ENCODE results near the gene CLIC4.

The CLIC4 gene

GRCh38 chr1:24871306-24871901 is 126.2 kb downstream of the CLIC4 start:
- Histone ChIP-seq H3K79me2 (ENCODE audit: control insufficient read depth, insufficient read depth, low read length, unreplicated experiment) (no peaks in the 10 kb centered on the region), H3K27me3 (ENCODE audit: insufficient read depth, low read length) (peaks cover 15% of the 10 kb centered on the region; the same call in 1 of the 2 replicates), H3K4me1 (ENCODE audit: control insufficient read depth, insufficient read depth, low read length, unreplicated experiment) (peaks cover 5% of the 10 kb centered on the region), H3K27ac (ENCODE audit: low read depth, low read length) (no peak overlapping the region), H3K36me3 (ENCODE audit: insufficient read depth, low read length) (no peaks in the 10 kb centered on the region), H2AFZ (ENCODE audit: low read length, unreplicated experiment) (no peak overlapping the region), H3K4me3 (ENCODE audit: low read depth, low read length) (no peak overlapping the region)

GRCh38 chr1:24872061-24872850 is 127.0 kb downstream of the CLIC4 start:
- Histone ChIP-seq H3K27me3 (ENCODE audit: insufficient read depth, low read length) (peaks cover 10% of the 10 kb centered on the region; the same call in 1 of the 2 replicates), H3K79me2 (ENCODE audit: control insufficient read depth, insufficient read depth, low read length, unreplicated experiment) (no peaks in the 10 kb centered on the region), H3K27ac (ENCODE audit: low read depth, low read length) (no peak overlapping the region), H3K36me3 (ENCODE audit: insufficient read depth, low read length) (no peaks in the 10 kb centered on the region), H3K4me3 (ENCODE audit: low read depth, low read length) (no peak overlapping the region), H2AFZ (ENCODE audit: low read length, unreplicated experiment) (no peak overlapping the region), H3K4me1 (ENCODE audit: control insufficient read depth, insufficient read depth, low read length, unreplicated experiment) (no peaks in the 10 kb centered on the region)

DNA sequence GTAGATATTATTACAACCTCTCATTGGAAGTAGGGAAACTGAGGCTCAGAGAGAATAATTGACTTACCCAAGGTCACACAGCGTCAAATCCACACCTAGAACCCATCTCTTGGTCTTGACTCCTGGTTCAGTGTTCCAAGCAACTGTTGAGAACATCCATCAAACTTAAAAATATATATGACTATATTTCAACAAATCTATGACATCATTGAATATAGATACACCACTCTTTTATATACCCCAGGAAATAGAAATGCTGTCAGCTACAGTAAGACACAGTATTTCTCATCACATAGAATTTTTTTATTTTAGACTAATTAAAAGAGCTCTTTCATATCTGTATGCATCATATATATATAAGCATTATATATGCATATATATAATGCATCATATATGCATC is 127.9 kb downstream of the CLIC4 start:
- Histone ChIP-seq H3K79me2 (ENCODE audit: control insufficient read depth, insufficient read depth, low read length, unreplicated experiment) (no peaks in the 10 kb centered on the region), H3K27me3 (ENCODE audit: insufficient read depth, low read length) (peaks cover 8% of the 10 kb centered on the region; the same call in 1 of the 2 replicates), H3K36me3 (ENCODE audit: insufficient read depth, low read length) (no peaks in the 10 kb centered on the region), H2AFZ (ENCODE audit: low read length, unreplicated experiment) (no peak overlapping the region), H3K4me1 (ENCODE audit: control insufficient read depth, insufficient read depth, low read length, unreplicated experiment) (no peaks in the 10 kb centered on the region), H3K4me3 (ENCODE audit: low read depth, low read length) (no peak overlapping the region), H3K27ac (ENCODE audit: low read depth, low read length) (no peak overlapping the region)

DNA sequence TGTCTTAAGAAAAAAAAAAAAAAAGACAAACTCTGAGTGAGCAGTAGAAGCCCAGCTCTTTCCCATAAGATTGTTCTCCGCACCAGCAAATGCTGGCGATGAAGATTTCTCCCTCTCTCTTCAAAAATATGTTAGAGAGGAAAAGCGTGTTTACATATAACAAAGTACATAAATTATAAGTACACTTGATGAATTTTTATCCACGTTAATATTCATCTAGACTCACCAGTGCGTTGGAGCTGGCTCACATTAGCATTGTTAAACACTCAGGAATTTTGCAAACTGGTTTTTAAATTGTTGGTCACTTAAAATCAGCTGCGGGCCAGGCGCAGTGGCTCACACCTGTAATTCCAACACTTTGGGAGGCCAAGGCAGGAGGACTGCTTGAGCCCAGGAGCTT is 128.8 kb downstream of the CLIC4 start:
- no peaks in the 10 kb centered on the region for H3K36me3 ChIP-seq (ENCODE audit: insufficient read depth, low read length)
- H3K27me3 ChIP-seq (ENCODE audit: insufficient read depth, low read length), result 0 out of 2 replicates have a peak, but pooled peaks cover 8% of the 10 kb centered on the region
- no peaks in the 10 kb centered on the region for H3K79me2 ChIP-seq (ENCODE audit: control insufficient read depth, insufficient read depth, low read length, unreplicated experiment)
- no peak overlapping the region for H3K27ac ChIP-seq (ENCODE audit: low read depth, low read length)
- H3K4me1 ChIP-seq (ENCODE audit: control insufficient read depth, insufficient read depth, low read length, unreplicated experiment), result peaks cover 7% of the 10 kb centered on the region
- H2AFZ ChIP-seq (ENCODE audit: low read length, unreplicated experiment), result no peak overlapping the region
- H3K4me3 ChIP-seq (ENCODE audit: low read depth, low read length), result no peak overlapping the region

GRCh38 chr1:24874611-24875234 is 129.5 kb downstream of the CLIC4 start:
- no peak overlapping the region for H2AFZ ChIP-seq (ENCODE audit: low read length, unreplicated experiment)
- H3K27me3 ChIP-seq (ENCODE audit: insufficient read depth, low read length), result 0 out of 2 replicates have a peak, but pooled peaks cover 8% of the 10 kb centered on the region
- no peak overlapping the region for H3K27ac ChIP-seq (ENCODE audit: low read depth, low read length)
- peaks cover 8% of the 10 kb centered on the region for H3K4me1 ChIP-seq (ENCODE audit: control insufficient read depth, insufficient read depth, low read length, unreplicated experiment)
- H3K79me2 ChIP-seq (ENCODE audit: control insufficient read depth, insufficient read depth, low read length, unreplicated experiment), result no peaks in the 10 kb centered on the region
- no peak overlapping the region for H3K4me3 ChIP-seq (ENCODE audit: low read depth, low read length)
- no peaks in the 10 kb centered on the region for H3K36me3 ChIP-seq (ENCODE audit: insufficient read depth, low read length)

DNA sequence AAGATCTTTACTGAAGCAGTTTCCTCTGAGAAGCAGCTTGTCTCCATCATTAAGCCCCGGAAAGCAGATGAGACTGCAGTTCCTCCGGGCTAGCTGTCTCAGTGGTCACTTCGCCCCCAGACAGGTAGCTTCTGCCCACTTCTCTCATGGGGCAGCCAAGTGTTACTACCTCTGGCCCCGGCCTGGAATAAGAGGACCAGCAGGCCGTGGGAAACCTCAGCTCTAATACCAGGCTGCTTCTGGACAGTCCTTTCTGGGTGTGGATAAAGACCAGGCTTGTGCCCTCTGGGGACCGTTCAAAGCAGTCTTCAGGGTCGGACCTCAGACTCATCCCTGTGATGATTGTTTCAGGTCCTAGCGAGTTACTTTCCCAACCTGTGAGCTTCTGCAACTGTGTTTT is 130.0 kb downstream of the CLIC4 start:
- H3K4me3 ChIP-seq (ENCODE audit: low read depth, low read length), result no peak overlapping the region
- H3K36me3 ChIP-seq (ENCODE audit: insufficient read depth, low read length), result no peaks in the 10 kb centered on the region
- H3K27ac ChIP-seq (ENCODE audit: low read depth, low read length), result no peak overlapping the region
- no peaks in the 10 kb centered on the region for H3K79me2 ChIP-seq (ENCODE audit: control insufficient read depth, insufficient read depth, low read length, unreplicated experiment)
- no peak overlapping the region for H2AFZ ChIP-seq (ENCODE audit: low read length, unreplicated experiment)
- peaks cover 8% of the 10 kb centered on the region for H3K4me1 ChIP-seq (ENCODE audit: control insufficient read depth, insufficient read depth, low read length, unreplicated experiment)
- H3K27me3 ChIP-seq (ENCODE audit: insufficient read depth, low read length), result 0 out of 2 replicates have a peak, but pooled peaks cover 8% of the 10 kb centered on the region

GRCh38 chr1:24875991-24876506 is 130.8 kb downstream of the CLIC4 start:
- Histone ChIP-seq H3K27ac (ENCODE audit: low read depth, low read length) (no peak overlapping the region), H3K36me3 (ENCODE audit: insufficient read depth, low read length) (no peaks in the 10 kb centered on the region), H3K4me3 (ENCODE audit: low read depth, low read length) (no peak overlapping the region), H2AFZ (ENCODE audit: low read length, unreplicated experiment) (no peak overlapping the region), H3K79me2 (ENCODE audit: control insufficient read depth, insufficient read depth, low read length, unreplicated experiment) (no peaks in the 10 kb centered on the region), H3K4me1 (ENCODE audit: control insufficient read depth, insufficient read depth, low read length, unreplicated experiment) (peaks cover 8% of the 10 kb centered on the region), H3K27me3 (ENCODE audit: insufficient read depth, low read length) (peaks cover 14% of the 10 kb centered on the region)

- Histone ChIP-seq H3K4me1 (ENCODE audit: control insufficient read depth, insufficient read depth, low read length, unreplicated experiment) (peaks cover 8% of the 10 kb centered on the region), H3K36me3 (ENCODE audit: insufficient read depth, low read length) (no peaks in the 10 kb centered on the region), H2AFZ (ENCODE audit: low read length, unreplicated experiment) (no peak overlapping the region), H3K4me3 (ENCODE audit: low read depth, low read length) (no peak overlapping the region), H3K27me3 (ENCODE audit: insufficient read depth, low read length) (peaks cover 24% of the 10 kb centered on the region), H3K79me2 (ENCODE audit: control insufficient read depth, insufficient read depth, low read length, unreplicated experiment) (no peaks in the 10 kb centered on the region), H3K27ac (ENCODE audit: low read depth, low read length) (no peak overlapping the region)
Observed at GRCh38 chr1:24878045-24878444, 132.8 kb downstream of the CLIC4 start.

- H3K27ac ChIP-seq (ENCODE audit: low read depth, low read length), result no peak overlapping the region
- H3K27me3 ChIP-seq (ENCODE audit: insufficient read depth, low read length), result peaks cover 32% of the 10 kb centered on the region
- no peaks in the 10 kb centered on the region for H3K36me3 ChIP-seq (ENCODE audit: insufficient read depth, low read length)
- no peak overlapping the region for H3K4me3 ChIP-seq (ENCODE audit: low read depth, low read length)
- H3K4me1 ChIP-seq (ENCODE audit: control insufficient read depth, insufficient read depth, low read length, unreplicated experiment), result peaks cover 8% of the 10 kb centered on the region
- no peaks in the 10 kb centered on the region for H3K79me2 ChIP-seq (ENCODE audit: control insufficient read depth, insufficient read depth, low read length, unreplicated experiment)
- no peak overlapping the region for H2AFZ ChIP-seq (ENCODE audit: low read length, unreplicated experiment)
Observed at GRCh38 chr1:24878775-24879742, 133.8 kb downstream of the CLIC4 start.

DNA sequence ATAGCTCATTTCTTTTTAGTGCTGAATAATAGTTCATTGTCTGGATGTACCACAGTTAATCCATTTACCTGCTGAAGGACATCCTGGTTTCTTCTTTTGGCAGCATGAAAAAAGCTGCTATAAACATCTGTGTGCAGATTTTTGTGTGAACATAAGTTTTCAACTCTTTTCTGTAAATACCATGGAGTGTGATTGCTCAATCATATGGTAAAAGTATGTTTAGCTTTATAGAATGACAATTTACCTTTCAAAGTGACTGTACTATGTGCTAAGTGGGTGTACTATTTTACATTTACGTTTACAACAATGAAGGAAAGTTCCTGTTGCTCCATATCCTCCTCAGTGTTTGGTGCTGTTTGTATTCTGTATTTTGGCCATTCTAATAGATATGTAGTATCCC is 135.8 kb downstream of the CLIC4 start:
- Histone ChIP-seq H3K4me1 (ENCODE audit: control insufficient read depth, insufficient read depth, low read length, unreplicated experiment) (peaks cover 8% of the 10 kb centered on the region), H3K27me3 (ENCODE audit: insufficient read depth, low read length) (peaks cover 39% of the 10 kb centered on the region), H3K79me2 (ENCODE audit: control insufficient read depth, insufficient read depth, low read length, unreplicated experiment) (no peaks in the 10 kb centered on the region), H3K36me3 (ENCODE audit: insufficient read depth, low read length) (no peaks in the 10 kb centered on the region), H3K27ac (ENCODE audit: low read depth, low read length) (no peak overlapping the region), H3K4me3 (ENCODE audit: low read depth, low read length) (no peak overlapping the region), H2AFZ (ENCODE audit: low read length, unreplicated experiment) (no peak overlapping the region)
